Bronchial epithelial cell (primary cell): ENCODE measurements around the gene AGFG1. TPM values are rescaled to one million over a fixed set of nuclear protein-coding genes. Genes with fewer than 3 reads are reported as not detected.

ENCODE experiments used
- DNase-seq: peaks from one replicate; pipeline ENCODE4 v3.0.0-alpha.2; 2010; ENCODE audit warnings: low read depth
- FAIRE-seq: peaks from 2 replicates; lab custom pipeline; 2011; peaks lifted over from hg19 to GRCh38; lab: Jason Lieb, UNC
- H3K27me3 ChIP-seq: 2 replicates; pipeline ENCODE4 v1.5.1; 2011; ENCODE audit warnings: low read length; ENCODE audit not compliant: control insufficient read depth, insufficient read depth
- H3K36me3 ChIP-seq: 2 replicates; pipeline ENCODE4 v1.5.1; 2011; ENCODE audit warnings: low read length; ENCODE audit not compliant: control insufficient read depth, insufficient read depth
- H3K4me3 ChIP-seq: 2 replicates; pipeline ENCODE4 v1.5.1; 2011; ENCODE audit warnings: mild to moderate bottlenecking, low read depth, low read length, control low read depth
- CTCF ChIP-seq: IDR thresholded peaks from 2 replicates; pipeline ENCODE4 v1.5.1; 2011; ENCODE audit warnings: mild to moderate bottlenecking, moderate library complexity, low read length, control low read depth, inconsistent platforms; ENCODE audit not compliant: insufficient read depth, severe bottlenecking
- total RNA-seq: library from RNA; depleted of rRNA; stranded (reverse); fragments of >200 nt; gene quantifications from 2 replicates; pipeline ENCODE4 v1.2.1, GENCODE V29; 2014

The AGFG1 gene
- total RNA-seq, 1 donor from 2014 or later: 54.8 TPM

- DNase-seq (no peak), FAIRE-seq (no peak)
- H3K4me3 ChIP-seq: no peak overlapping the region
- TF ChIP-seq CTCF: no peak
- H3K27me3 ChIP-seq: no peaks in the 10 kb centered on the region
- H3K36me3 ChIP-seq: no peaks in the 10 kb centered on the region
Observed at GRCh38 chr2:227486688-227487087, 14.7 kb downstream of the AGFG1 start.

GRCh38 chr2:227488045-227488444 lies 16.1 kb downstream of the AGFG1 start:
- Histone ChIP-seq H3K27me3 (no peaks in the 10 kb centered on the region), H3K4me3 (no peak overlapping the region), H3K36me3 (no peaks in the 10 kb centered on the region)
- no peak for FAIRE-seq
- TF ChIP-seq CTCF: no peak
- DNase-seq: no peak

- Histone ChIP-seq H3K4me3 (no peak overlapping the region), H3K27me3 (no peaks in the 10 kb centered on the region), H3K36me3 (no peaks in the 10 kb centered on the region)
- no peak for TF ChIP-seq CTCF
- no peak for DNase-seq
- no peak for FAIRE-seq
Observed at GRCh38 chr2:227491386-227491785, 19.4 kb downstream of the AGFG1 start.

- Histone ChIP-seq H3K4me3 (no peak overlapping the region), H3K36me3 (no peaks in the 10 kb centered on the region), H3K27me3 (no peaks in the 10 kb centered on the region)
- FAIRE-seq: no peak
- no peak for DNase-seq
- no peak for TF ChIP-seq CTCF
Observed at GRCh38 chr2:227493524-227493923, 21.6 kb downstream of the AGFG1 start.

- DNase-seq (no peak), FAIRE-seq (no peak)
- TF ChIP-seq CTCF: no peak
- Histone ChIP-seq H3K27me3 (no peaks in the 10 kb centered on the region), H3K4me3 (no peak overlapping the region), H3K36me3 (no peaks in the 10 kb centered on the region)
Observed at GRCh38 chr2:227497158-227497557, 25.2 kb downstream of the AGFG1 start.

- no peaks in the 10 kb centered on the region for H3K27me3 ChIP-seq
- FAIRE-seq (no peak), DNase-seq (no peak)
- no peak for TF ChIP-seq CTCF
- no peak overlapping the region for H3K4me3 ChIP-seq
- H3K36me3 ChIP-seq: no peaks in the 10 kb centered on the region
Observed at GRCh38 chr2:227499627-227500300, 27.8 kb downstream of the AGFG1 start.
